ENCODE data around the gene BOLA2B. TPM values are rescaled to one million over a fixed set of nuclear protein-coding genes. Genes with fewer than 3 reads are reported as not detected.
"Not testable (repeated sequence)": the region's sequence is repeated elsewhere in the genome, so short reads cannot be mapped to it uniquely, and the experiment has no call there.

BOLA2B gene
- total RNA-seq, 2 experiments from 2014 or later = 188 to 190 TPM

DNA sequence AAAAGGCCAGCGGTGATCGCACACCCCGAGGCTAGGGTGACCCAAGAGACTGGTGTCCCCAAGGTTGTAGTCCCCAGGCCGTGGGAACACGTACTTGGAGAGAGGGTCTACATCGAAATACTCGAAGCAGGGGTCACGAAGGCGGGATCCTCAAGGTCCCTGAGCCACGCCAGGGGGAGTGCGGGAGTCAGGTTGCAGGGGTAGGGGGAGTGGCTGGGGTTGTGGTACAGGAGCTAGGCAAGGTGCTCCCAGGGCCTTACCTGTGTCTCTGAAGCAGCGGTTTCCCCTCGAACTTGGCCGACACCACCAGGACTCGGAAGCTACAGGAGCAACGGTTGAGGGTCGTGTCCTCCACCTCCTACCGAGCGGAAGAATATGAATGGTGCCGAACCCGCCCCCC, 368 bp downstream of the BOLA2B start:
- POLR2A ChIA-PET; intact Hi-C loops (cut with DNase I, micrococcal nuclease); H3K9me3 Mint-ChIP-seq (ENCODE audit: low read depth); H3K4me3 Mint-ChIP-seq; DNase-seq; H3K27me3 Mint-ChIP-seq; H3K27ac Mint-ChIP-seq; H3K36me3 Mint-ChIP-seq (ENCODE audit: low read depth); H3K4me1 Mint-ChIP-seq; CTCF ChIA-PET: not testable (repeated sequence)
- ATAC-seq = peak; percentile 10

- peaks cover 15% of the 10 kb centered on the region for H3K4me1 Mint-ChIP-seq
- H3K4me3 Mint-ChIP-seq; intact Hi-C loops (cut with DNase I, micrococcal nuclease); H3K27me3 Mint-ChIP-seq; H3K9me3 Mint-ChIP-seq (ENCODE audit: low read depth); DNase-seq; H3K27ac Mint-ChIP-seq; ATAC-seq; CTCF ChIA-PET; POLR2A ChIA-PET: not testable (repeated sequence)
- H3K36me3 Mint-ChIP-seq (ENCODE audit: low read depth) = peaks cover 20% of the 10 kb centered on the region
Observed at GRCh38 chr16:30191158-30191557, 2.3 kb downstream of the BOLA2B start.

GRCh38 chr16:30187971-30188561, 5.4 kb downstream of the BOLA2B start:
- Mint-ChIP-seq H3K4me1 (peaks cover 15% of the 10 kb centered on the region), H3K36me3 (ENCODE audit: low read depth) (peaks cover 43% of the 10 kb centered on the region), H3K27me3 (no peaks in the 10 kb centered on the region), H3K9me3 (ENCODE audit: low read depth) (no peaks in the 10 kb centered on the region), H3K4me3 (peak overlapping the region; percentile 40), H3K27ac (peak overlapping the region; percentile 55)
- ChIA-PET POLR2A (no interaction called here), CTCF (no interaction called here)
- DNase-seq = peak; percentile 16
- no peak for ATAC-seq
- intact Hi-C loops (cut with DNase I, micrococcal nuclease) = no loop called here

- H3K4me3 Mint-ChIP-seq = peak overlapping the region; percentile 91
- intact Hi-C loops (cut with DNase I, micrococcal nuclease) = no loop called here
- ATAC-seq (no peak), DNase-seq (no peak)
- H3K27ac Mint-ChIP-seq = peak overlapping the region; percentile 99
- no peaks in the 10 kb centered on the region for H3K27me3 Mint-ChIP-seq
- no peaks in the 10 kb centered on the region for H3K9me3 Mint-ChIP-seq (ENCODE audit: low read depth)
- H3K4me1 Mint-ChIP-seq = peaks cover 17% of the 10 kb centered on the region
- POLR2A ChIA-PET = interaction anchor here (0.7 kb wide), 1 partner anchor 606 kb away, joined by 3 read pairs; no protein-coding TSS in a partner anchor
- peaks cover 43% of the 10 kb centered on the region for H3K36me3 Mint-ChIP-seq (ENCODE audit: low read depth)
- CTCF ChIA-PET = interaction anchor here (1.5 kb wide), 1 partner anchor 94 kb away, joined by 7 read pairs; no protein-coding TSS in a partner anchor
Observed at GRCh38 chr16:30187556-30187865, 6.0 kb downstream of the BOLA2B start.

- no peaks in the 10 kb centered on the region for H3K9me3 Mint-ChIP-seq (ENCODE audit: low read depth)
- CTCF ChIA-PET = interaction anchor here (0.6 to 1.5 kb wide), 3 partner anchors 76 to 427 kb away, joined by 3 to 7 read pairs (median 3); no protein-coding TSS in a partner anchor
- H3K27ac Mint-ChIP-seq = peak overlapping the region; percentile 99
- DNase-seq (peak; percentile 95), ATAC-seq (peak; percentile 16)
- peaks cover 22% of the 10 kb centered on the region for H3K4me1 Mint-ChIP-seq
- H3K36me3 Mint-ChIP-seq (ENCODE audit: low read depth) = peaks cover 43% of the 10 kb centered on the region
- POLR2A ChIA-PET = interaction anchor here (0.7 to 1.4 kb wide), 3 partner anchors 47 to 606 kb away, joined by 3 to 5 read pairs (median 3); partner anchors contain the start of gene ALDOA
- H3K27me3 Mint-ChIP-seq = no peaks in the 10 kb centered on the region
- peak overlapping the region; percentile 91 for H3K4me3 Mint-ChIP-seq
- intact Hi-C loops (cut with DNase I, micrococcal nuclease) = no loop called here
Observed at GRCh38 chr16:30186782-30187555, 6.5 kb downstream of the BOLA2B start.

GRCh38 chr16:30186444-30186781, 7.1 kb downstream of the BOLA2B start:
- no peaks in the 10 kb centered on the region for H3K9me3 Mint-ChIP-seq (ENCODE audit: low read depth)
- no peaks in the 10 kb centered on the region for H3K27me3 Mint-ChIP-seq
- H3K4me3 Mint-ChIP-seq = peak overlapping the region; percentile 91
- CTCF ChIA-PET = interaction anchor here (0.6 to 1.5 kb wide), 7 partner anchors 75 to 429 kb away, joined by 3 to 9 read pairs (median 5); partner anchors contain the start of gene TBX6
- peaks cover 43% of the 10 kb centered on the region for H3K36me3 Mint-ChIP-seq (ENCODE audit: low read depth)
- peak overlapping the region; percentile 99 for H3K27ac Mint-ChIP-seq
- no peak for ATAC-seq
- POLR2A ChIA-PET = interaction anchor here (0.5 to 1.4 kb wide), 6 partner anchors 46 to 464 kb away, joined by 3 to 5 read pairs (median 4); partner anchors contain the start of genes ALDOA and PRR14
- DNase-seq = no peak
- peaks cover 23% of the 10 kb centered on the region for H3K4me1 Mint-ChIP-seq
- intact Hi-C loops (cut with DNase I, micrococcal nuclease) = no loop called here

- Mint-ChIP-seq H3K9me3 (ENCODE audit: low read depth) (no peaks in the 10 kb centered on the region), H3K27ac (peak overlapping the region; percentile 99), H3K4me1 (peaks cover 23% of the 10 kb centered on the region), H3K36me3 (ENCODE audit: low read depth) (peaks cover 43% of the 10 kb centered on the region), H3K4me3 (peak overlapping the region; percentile 91), H3K27me3 (no peaks in the 10 kb centered on the region)
- intact Hi-C loops (cut with DNase I, micrococcal nuclease) = no loop called here
- ChIA-PET CTCF (interaction anchor here (0.6 to 1.5 kb wide), 6 partner anchors 75 to 430 kb away, joined by 3 to 9 read pairs (median 5); partner anchors contain the start of gene TBX6), POLR2A (interaction anchor here (0.5 to 1.4 kb wide), 5 partner anchors 96 to 465 kb away, joined by 3 to 5 read pairs (median 4); partner anchors contain the start of genes ALDOA and PRR14)
- ATAC-seq = peak; percentile 45
- DNase-seq = peak; percentile 91
Observed at GRCh38 chr16:30185683-30186421, 7.6 kb downstream of the BOLA2B start.

GRCh38 chr16:30184891-30185682, 8.4 kb downstream of the BOLA2B start:
- peak; percentile 5 for ATAC-seq
- H3K36me3 Mint-ChIP-seq (ENCODE audit: low read depth) = peaks cover 43% of the 10 kb centered on the region

DNA sequence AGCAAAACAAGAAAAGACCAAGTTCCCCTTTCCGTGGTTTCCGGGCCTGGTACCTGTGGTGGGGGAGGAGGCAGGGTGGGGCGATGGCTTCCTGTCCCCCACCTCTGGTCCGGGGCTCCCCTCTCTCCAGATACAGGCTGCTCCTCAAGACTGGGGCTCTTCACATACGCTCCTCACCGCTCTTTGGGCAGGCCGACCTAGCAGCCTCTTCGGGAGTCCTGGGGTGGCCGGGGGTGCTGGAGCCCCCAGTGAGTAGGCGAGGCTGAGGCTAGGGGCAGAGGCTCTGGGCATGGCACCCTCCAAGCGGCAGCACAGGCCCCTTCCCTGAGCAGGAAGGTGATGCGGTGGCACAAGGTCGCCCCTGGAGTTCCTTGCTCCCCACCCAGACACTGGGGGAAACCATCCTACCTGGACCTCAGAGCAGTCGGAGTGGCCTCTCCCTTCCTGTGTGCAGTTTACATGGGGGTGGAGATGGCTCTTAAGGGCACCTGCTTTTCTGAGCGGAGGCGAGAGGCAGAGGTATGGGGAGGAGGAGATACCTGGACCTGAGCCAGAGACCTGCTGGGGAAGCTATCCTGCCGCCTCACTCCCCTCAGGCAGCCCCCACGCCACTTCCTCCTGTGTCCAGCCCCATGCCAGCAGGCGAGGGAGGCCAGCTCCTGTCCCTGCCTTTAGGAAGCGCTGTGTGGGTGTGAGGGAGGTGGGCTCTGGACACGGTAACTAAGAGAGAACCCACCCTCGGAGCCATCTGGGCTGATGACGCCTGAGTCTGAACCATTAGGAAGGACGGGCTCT, 9.2 kb downstream of the BOLA2B start:
- intact Hi-C loops (cut with DNase I, micrococcal nuclease) = no loop called here

More at GRCh38 chr16:30184891-30185682, 8.4 kb downstream of the BOLA2B start:
- Mint-ChIP-seq H3K27ac (peak overlapping the region; percentile 99), H3K27me3 (no peaks in the 10 kb centered on the region), H3K4me3 (peak overlapping the region; percentile 91), H3K9me3 (ENCODE audit: low read depth) (no peaks in the 10 kb centered on the region), H3K4me1 (peaks cover 23% of the 10 kb centered on the region)
- CTCF ChIA-PET = interaction anchor here (1.2 to 1.5 kb wide), 2 partner anchors 94 to 431 kb away, joined by 5 to 9 read pairs; partner anchors contain the start of gene TBX6
- DNase-seq = no peak
- POLR2A ChIA-PET = interaction anchor here (1.4 kb wide), 1 partner anchor 120 kb away, joined by 5 read pairs; the partner anchor contains the start of gene ALDOA
- intact Hi-C loops (cut with DNase I, micrococcal nuclease) = no loop called here

More for the DNA sequence above, 9.2 kb downstream of the BOLA2B start:
- ChIA-PET CTCF (no interaction called here), POLR2A (interaction anchor here (1.4 kb wide), 1 partner anchor 234 kb away, joined by 3 read pairs; no protein-coding TSS in a partner anchor)
- peak overlapping the region; percentile 91 for H3K4me3 Mint-ChIP-seq
- H3K27me3 Mint-ChIP-seq = no peaks in the 10 kb centered on the region
- H3K4me1 Mint-ChIP-seq = peaks cover 23% of the 10 kb centered on the region
- H3K27ac Mint-ChIP-seq = peak overlapping the region; percentile 99
- H3K36me3 Mint-ChIP-seq (ENCODE audit: low read depth) = peaks cover 43% of the 10 kb centered on the region
- DNase-seq (peak; percentile 83), ATAC-seq (peak; percentile 12)
- no peaks in the 10 kb centered on the region for H3K9me3 Mint-ChIP-seq (ENCODE audit: low read depth)
